ENCODE measurements around the gene ALDH3A2. TPM values are rescaled to one million over a fixed set of nuclear protein-coding genes. Genes with fewer than 3 reads are reported as not detected.
"Not testable (repeated sequence)": the region's sequence is repeated elsewhere in the genome, so short reads cannot be mapped to it uniquely, and the experiment has no call there.

Gene ALDH3A2
- total RNA-seq, 1 donor from 2014 or later = 59.8 TPM

GRCh38 chr17:19650826-19651225 is 2.3 kb downstream of the ALDH3A2 start:
- no peak for DNase-seq (ENCODE audit: low spot score)

- DNase-seq (ENCODE audit: low spot score) = no peak
These were observed 3.1 kb downstream of the ALDH3A2 start for GRCh38 chr17:19651451-19652238.

GRCh38 chr17:19652595-19652994 is 4.0 kb downstream of the ALDH3A2 start:
- no peak for DNase-seq (ENCODE audit: low spot score)

- no peak for DNase-seq (ENCODE audit: low spot score)
These were observed 5.9 kb downstream of the ALDH3A2 start for GRCh38 chr17:19654342-19654886.

GRCh38 chr17:19654896-19655295 is 6.3 kb downstream of the ALDH3A2 start:
- DNase-seq (ENCODE audit: low spot score) = no peak

- no peak for DNase-seq (ENCODE audit: low spot score)
These were observed 7.8 kb downstream of the ALDH3A2 start for GRCh38 chr17:19656336-19656735.

- no peak for DNase-seq (ENCODE audit: low spot score)
These were observed 8.5 kb downstream of the ALDH3A2 start for GRCh38 chr17:19656851-19657581.

GRCh38 chr17:19659366-19660177 is 11.0 kb downstream of the ALDH3A2 start:
- DNase-seq (ENCODE audit: low spot score) = no peak

GRCh38 chr17:19660219-19660870 is 11.8 kb downstream of the ALDH3A2 start:
- DNase-seq (ENCODE audit: low spot score) = no peak

GRCh38 chr17:19661121-19661520 is 12.6 kb downstream of the ALDH3A2 start:
- no peak for DNase-seq (ENCODE audit: low spot score)

GRCh38 chr17:19663097-19663496 is 14.5 kb downstream of the ALDH3A2 start:
- DNase-seq (ENCODE audit: low spot score) = no peak

- no peak for DNase-seq (ENCODE audit: low spot score)
These were observed 15.7 kb downstream of the ALDH3A2 start for GRCh38 chr17:19664136-19664820.

- no peak for DNase-seq (ENCODE audit: low spot score)
These were observed 16.2 kb downstream of the ALDH3A2 start for GRCh38 chr17:19664821-19665181.

GRCh38 chr17:19669680-19670079 is 21.1 kb downstream of the ALDH3A2 start:
- not testable (repeated sequence) for DNase-seq (ENCODE audit: low spot score)

- DNase-seq (ENCODE audit: low spot score) = no peak
These were observed 22.4 kb downstream of the ALDH3A2 start for GRCh38 chr17:19670908-19671307.

- DNase-seq (ENCODE audit: low spot score) = no peak
These were observed 22.9 kb downstream of the ALDH3A2 start for GRCh38 chr17:19671433-19671832.

GRCh38 chr17:19672009-19672750 is 23.6 kb downstream of the ALDH3A2 start:
- DNase-seq (ENCODE audit: low spot score) = peak; percentile 54

GRCh38 chr17:19673623-19674022 is 25.1 kb downstream of the ALDH3A2 start:
- DNase-seq (ENCODE audit: low spot score) = no peak

GRCh38 chr17:19676896-19677295 is 28.3 kb downstream of the ALDH3A2 start:
- no peak for DNase-seq (ENCODE audit: low spot score)

GRCh38 chr17:19677736-19678379 is 29.3 kb downstream of the ALDH3A2 start:
- DNase-seq (ENCODE audit: low spot score) = no peak

Measured in ureter (tissue), 1 donor.